Neural crest cell (in vitro differentiated cells): ENCODE data around the gene C19orf12. TPM values are rescaled to one million over a fixed set of nuclear protein-coding genes. Genes with fewer than 3 reads are reported as not detected.

Experiments
- DNase-seq: peaks from one replicate; pipeline ENCODE4 v3.0.0; 2021; ENCODE audit warnings: low read depth, mixed read lengths, low spot score
- H3K27ac Mint-ChIP-seq: one replicate; pipeline ENCODE4 v1.8.0; 2021; ENCODE audit warnings: mild to moderate bottlenecking, mixed read lengths; ENCODE audit not compliant: unreplicated experiment
- H3K27me3 Mint-ChIP-seq: 2 replicates; pipeline ENCODE4 v1.8.0; 2021; ENCODE audit warnings: low read depth, mild to moderate bottlenecking, mixed read lengths
- H3K36me3 Mint-ChIP-seq: 2 replicates; pipeline ENCODE4 v1.8.0; 2021; ENCODE audit warnings: low read depth, mild to moderate bottlenecking, mixed read lengths
- H3K4me1 Mint-ChIP-seq: 2 replicates; pipeline ENCODE4 v1.8.0; 2021; ENCODE audit warnings: mixed read lengths
- H3K4me3 Mint-ChIP-seq: one replicate; pipeline ENCODE4 v1.8.0; 2021; ENCODE audit warnings: mild to moderate bottlenecking, mixed read lengths
- H3K9me3 Mint-ChIP-seq: 2 replicates; pipeline ENCODE4 v1.8.0; 2021; ENCODE audit warnings: mixed read lengths
- total RNA-seq: library from RNA; stranded (reverse); gene quantifications from 2 replicates; pipeline ENCODE4 v1.2.1, GENCODE V29; 2021
- TF ChIP-seq, protein P1 (sequence below): fragments of 200-600 bp; sonication (generic); conservative IDR thresholded peaks from 2 replicates; pipeline ENCODE4 v1.5.0; 2021; ENCODE audit warnings: antibody characterized with exemption, mild to moderate bottlenecking

Gene C19orf12
- total RNA-seq, 1 donor from 2014 or later = 38.1 TPM

DNA sequence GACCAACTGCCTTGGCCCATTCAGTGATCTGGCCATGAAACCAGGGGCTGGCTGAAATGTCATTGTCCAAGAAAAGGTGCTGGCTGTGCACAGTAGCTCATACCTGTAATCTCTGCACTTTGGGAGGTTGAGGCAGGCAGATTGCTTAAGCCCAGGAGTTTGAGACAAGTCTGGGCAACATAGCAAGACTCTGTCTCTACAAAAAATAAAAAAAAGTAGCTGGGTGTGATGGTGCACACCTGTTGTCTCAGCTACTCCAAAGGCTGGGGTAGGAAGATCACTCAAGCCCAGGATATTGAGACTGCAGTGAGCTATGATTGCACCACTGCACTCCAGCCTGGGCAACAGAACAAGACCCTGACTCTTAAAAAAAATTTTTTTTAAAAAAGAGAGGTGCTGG is 28.6 kb upstream of the C19orf12 start:
- H3K36me3 Mint-ChIP-seq = no peaks in the 10 kb centered on the region
- H3K9me3 Mint-ChIP-seq = no peaks in the 10 kb centered on the region
- DNase-seq = no peak
- no peak overlapping the region for H3K4me3 Mint-ChIP-seq
- TF ChIP-seq, protein P1, sequence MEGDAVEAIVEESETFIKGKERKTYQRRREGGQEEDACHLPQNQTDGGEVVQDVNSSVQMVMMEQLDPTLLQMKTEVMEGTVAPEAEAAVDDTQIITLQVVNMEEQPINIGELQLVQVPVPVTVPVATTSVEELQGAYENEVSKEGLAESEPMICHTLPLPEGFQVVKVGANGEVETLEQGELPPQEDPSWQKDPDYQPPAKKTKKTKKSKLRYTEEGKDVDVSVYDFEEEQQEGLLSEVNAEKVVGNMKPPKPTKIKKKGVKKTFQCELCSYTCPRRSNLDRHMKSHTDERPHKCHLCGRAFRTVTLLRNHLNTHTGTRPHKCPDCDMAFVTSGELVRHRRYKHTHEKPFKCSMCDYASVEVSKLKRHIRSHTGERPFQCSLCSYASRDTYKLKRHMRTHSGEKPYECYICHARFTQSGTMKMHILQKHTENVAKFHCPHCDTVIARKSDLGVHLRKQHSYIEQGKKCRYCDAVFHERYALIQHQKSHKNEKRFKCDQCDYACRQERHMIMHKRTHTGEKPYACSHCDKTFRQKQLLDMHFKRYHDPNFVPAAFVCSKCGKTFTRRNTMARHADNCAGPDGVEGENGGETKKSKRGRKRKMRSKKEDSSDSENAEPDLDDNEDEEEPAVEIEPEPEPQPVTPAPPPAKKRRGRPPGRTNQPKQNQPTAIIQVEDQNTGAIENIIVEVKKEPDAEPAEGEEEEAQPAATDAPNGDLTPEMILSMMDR = no peak
- H3K4me1 Mint-ChIP-seq = no peaks in the 10 kb centered on the region
- H3K27ac Mint-ChIP-seq = no peak overlapping the region
- H3K27me3 Mint-ChIP-seq = no peaks in the 10 kb centered on the region

DNA sequence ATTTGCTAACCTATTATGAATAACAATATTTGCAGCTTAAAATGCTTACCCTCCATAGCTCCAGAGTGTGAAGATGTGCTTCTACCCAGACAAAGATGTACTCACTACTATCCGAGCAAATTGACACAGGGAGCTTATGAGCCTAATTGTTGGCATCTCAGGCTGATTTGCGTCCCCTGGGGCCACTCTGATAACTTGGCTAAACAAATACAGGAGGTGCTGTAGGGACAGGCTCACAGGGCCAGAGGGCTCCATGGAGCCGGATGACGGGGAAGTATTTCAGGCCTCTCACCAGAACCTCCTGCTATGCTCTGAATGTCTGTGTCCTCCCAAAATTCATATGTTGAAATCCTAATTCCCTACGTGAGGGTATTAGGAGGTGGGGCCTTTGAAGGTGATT is 26.7 kb upstream of the C19orf12 start:
- H3K4me3 Mint-ChIP-seq = no peak overlapping the region
- TF ChIP-seq, protein P1 = no peak
- H3K36me3 Mint-ChIP-seq = no peaks in the 10 kb centered on the region
- H3K27ac Mint-ChIP-seq = no peak overlapping the region
- H3K9me3 Mint-ChIP-seq = no peaks in the 10 kb centered on the region
- no peaks in the 10 kb centered on the region for H3K4me1 Mint-ChIP-seq
- no peak for DNase-seq
- H3K27me3 Mint-ChIP-seq = no peaks in the 10 kb centered on the region

DNA sequence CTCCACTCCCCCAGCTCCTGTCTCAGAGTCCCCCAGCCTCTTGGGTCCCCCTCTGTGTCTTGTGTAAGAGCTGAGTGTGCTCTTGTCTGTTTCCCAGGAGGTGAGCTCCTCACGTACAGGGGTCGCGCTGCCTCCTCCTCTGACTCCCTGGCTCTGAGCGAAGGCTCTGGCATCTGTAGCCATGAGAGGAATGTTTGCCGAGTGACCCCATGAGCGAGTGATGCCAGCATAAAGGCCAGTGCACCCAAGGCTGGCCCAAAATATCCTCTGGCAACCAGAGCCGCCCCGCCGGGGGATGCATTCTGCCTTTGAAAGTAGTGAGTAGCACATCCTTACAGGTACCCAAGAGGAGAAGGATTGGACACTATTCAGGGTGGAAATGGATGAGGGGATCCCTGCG is 26.2 kb upstream of the C19orf12 start:
- Mint-ChIP-seq H3K27ac (no peak overlapping the region), H3K9me3 (no peaks in the 10 kb centered on the region), H3K4me3 (no peak overlapping the region), H3K4me1 (no peaks in the 10 kb centered on the region), H3K27me3 (no peaks in the 10 kb centered on the region), H3K36me3 (no peaks in the 10 kb centered on the region)
- TF ChIP-seq, protein P1 = no peak
- no peak for DNase-seq

DNA sequence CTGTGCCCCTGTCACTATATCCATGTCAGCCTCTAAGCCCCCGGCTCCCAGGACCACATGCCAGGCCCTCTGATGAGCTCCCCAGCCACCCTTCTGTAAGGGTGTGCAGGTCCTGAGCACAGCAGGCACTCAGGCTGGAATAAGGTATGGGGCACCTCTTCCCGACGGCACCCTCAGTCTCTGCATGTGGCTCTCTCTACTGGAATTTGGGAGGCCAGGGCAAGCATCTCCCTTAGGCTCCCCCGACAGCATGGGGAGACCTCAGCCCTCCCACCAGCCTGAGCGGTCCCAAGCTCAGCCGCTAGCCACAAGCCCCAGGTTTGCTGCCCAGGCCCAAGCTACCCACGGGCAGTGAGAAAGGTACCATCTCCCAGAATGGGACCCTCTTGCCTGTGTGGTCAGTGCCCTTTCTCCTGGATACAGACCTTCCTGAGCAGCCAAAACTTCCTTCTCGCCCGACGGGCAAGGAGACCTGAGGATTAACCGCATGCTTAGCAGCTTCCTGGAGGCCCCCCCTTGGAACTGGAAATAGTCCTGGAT is 22.5 kb upstream of the C19orf12 start:
- Mint-ChIP-seq H3K36me3 (no peaks in the 10 kb centered on the region), H3K27me3 (peaks cover 2% of the 10 kb centered on the region), H3K9me3 (no peaks in the 10 kb centered on the region), H3K4me3 (no peak overlapping the region), H3K4me1 (no peaks in the 10 kb centered on the region), H3K27ac (no peak overlapping the region)
- DNase-seq = no peak
- TF ChIP-seq, protein P1 = no peak

DNA sequence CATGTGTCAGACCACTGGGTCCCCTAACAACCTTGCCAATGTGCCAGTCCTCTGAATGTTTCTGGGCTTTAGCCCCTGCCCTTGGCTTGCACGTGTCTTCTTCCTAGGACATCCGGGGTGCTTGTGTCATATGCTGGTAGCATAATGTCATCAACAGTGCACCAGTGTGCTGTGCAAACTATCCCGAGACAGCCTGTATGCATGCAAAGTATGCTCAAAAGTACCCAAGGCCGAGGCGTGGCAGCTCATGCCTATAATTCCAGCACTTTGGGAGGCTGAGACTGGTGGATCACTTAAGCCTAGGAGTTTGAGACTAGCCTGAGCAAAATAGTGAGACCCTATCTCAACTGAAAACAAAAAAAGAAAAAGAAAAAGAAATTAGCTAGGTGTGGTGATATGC is 20.8 kb upstream of the C19orf12 start:
- TF ChIP-seq, protein P1 = no peak
- peaks cover 6% of the 10 kb centered on the region for H3K27me3 Mint-ChIP-seq
- no peaks in the 10 kb centered on the region for H3K36me3 Mint-ChIP-seq
- H3K4me1 Mint-ChIP-seq = no peaks in the 10 kb centered on the region
- no peak overlapping the region for H3K27ac Mint-ChIP-seq
- no peak overlapping the region for H3K4me3 Mint-ChIP-seq
- DNase-seq = no peak
- H3K9me3 Mint-ChIP-seq = no peaks in the 10 kb centered on the region
